SK-N-SH (cell line): ENCODE results near the gene LILRB5. TPM values are rescaled to one million over a fixed set of nuclear protein-coding genes. Genes with fewer than 3 reads are reported as not detected.
"Not testable (repeated sequence)": the region's sequence is repeated elsewhere in the genome, so short reads cannot be mapped to it uniquely, and the experiment has no call there.

Source experiments
- CTCF ChIA-PET: fragments of 300-600, 350-600 bp; formaldehyde crosslinking; extraction: SDS; loops from one replicate; lab custom pipeline; 2021; lab: Yijun Ruan, JAX
- POLR2A ChIA-PET: fragments of 350-600 bp; sonication (Branson Sonifier 250); formaldehyde crosslinking; extraction: SDS; loops from one replicate; lab custom pipeline; 2020; ENCODE audit warnings: antibody characterized with exemption, inconsistent platforms; lab: Yijun Ruan, JAX
- DNase-seq: peaks from one replicate; pipeline ENCODE4 v3.0.0; 2012
- H2AFZ ChIP-seq: fragments of 200-600 bp; sonication (generic); 2 replicates; pipeline ENCODE4 v1.8.1; 2016; ENCODE audit warnings: antibody characterized with exemption, mild to moderate bottlenecking, low read depth
- H3F3A ChIP-seq: fragments of 200-600 bp; sonication (generic); replicated peaks from 2 replicates; pipeline ENCODE3; 2016; ENCODE audit warnings: antibody characterized with exemption, mild to moderate bottlenecking; ENCODE audit not compliant: insufficient read depth
- H3K27ac ChIP-seq, 2 experiments: fragments of 200-500 bp in 1 of 2; fragments of 200-600 bp in 1 of 2; sonication (Bioruptor generic) in 1 of 2; sonication (generic), shearing (Covaris generic) in 1 of 2; 2 replicates each; pipeline versions ENCODE4 v1.5.1 to v1.6.1; 2014 to 2016; ENCODE audit warnings: low read depth in 2 of 2, inconsistent platforms in 1 of 2, low read length in 1 of 2, mild to moderate bottlenecking in 1 of 2, mixed read lengths in 1 of 2
- H3K27me3 ChIP-seq: fragments of 200-600 bp; sonication (generic), shearing (Covaris generic); 2 replicates; pipeline ENCODE4 v1.6.1; 2016; ENCODE audit warnings: mixed run types; ENCODE audit not compliant: insufficient read depth
- H3K36me3 ChIP-seq, 2 experiments: fragments of 200-500 bp in 1 of 2; fragments of 200-600 bp in 1 of 2; sonication (Bioruptor generic) in 1 of 2; sonication (generic) in 1 of 2; replicated peaks in 1 of 2; 2 replicates each; pipeline versions ENCODE3 to v1.5.1; 2014 to 2016; ENCODE audit warnings: low read length in 1 of 2, mild to moderate bottlenecking in 1 of 2; ENCODE audit not compliant: insufficient read depth in 2 of 2, control insufficient read depth in 1 of 2
- H3K4me1 ChIP-seq, 2 experiments: fragments of 200-500 bp in 1 of 2; fragments of 200-600 bp in 1 of 2; sonication (Bioruptor generic) in 1 of 2; sonication (generic), shearing (Covaris generic) in 1 of 2; 2 replicates each; pipeline versions ENCODE4 v1.5.1 to v1.6.1; 2014 to 2016; ENCODE audit warnings: low read depth in 1 of 2, low read length in 1 of 2, mixed run types in 1 of 2; ENCODE audit not compliant: insufficient read depth in 2 of 2, control insufficient read depth in 1 of 2
- H3K4me2 ChIP-seq: fragments of 200-600 bp; sonication (generic), shearing (Covaris generic); 2 replicates; pipeline ENCODE4 v1.6.1; 2017; ENCODE audit warnings: mixed run types
- H3K4me3 ChIP-seq, 2 experiments: fragments of 200-500 bp in 1 of 2; fragments of 200-600 bp in 1 of 2; sonication (Bioruptor generic) in 1 of 2; sonication (generic), shearing (Covaris generic) in 1 of 2; 2 replicates each; pipeline versions ENCODE4 v1.5.1 to v1.8.1; 2014 to 2016; ENCODE audit warnings: low read depth in 2 of 2, inconsistent platforms in 1 of 2, low read length in 1 of 2, mild to moderate bottlenecking in 1 of 2, mixed read lengths in 1 of 2, moderate library complexity in 1 of 2
- H3K79me2 ChIP-seq: fragments of 200-600 bp; sonication (generic); 2 replicates; pipeline ENCODE4 v1.8.1; 2017; ENCODE audit warnings: mild to moderate bottlenecking; ENCODE audit not compliant: insufficient read depth
- H3K9ac ChIP-seq: fragments of 200-600 bp; sonication (generic); 2 replicates; pipeline ENCODE4 v1.6.1; 2017; ENCODE audit warnings: mixed run types
- H3K9me2 ChIP-seq: fragments of 200-600 bp; sonication (generic); 2 replicates; pipeline ENCODE4 v1.6.1; 2017; ENCODE audit warnings: mixed run types
- H3K9me3 ChIP-seq: fragments of 200-600 bp; sonication (generic); 2 replicates; pipeline ENCODE4 v1.6.1; 2017; ENCODE audit warnings: mixed run types, mild to moderate bottlenecking, moderate library complexity
- H4K20me1 ChIP-seq: fragments of 200-600 bp; sonication (generic); 2 replicates; pipeline ENCODE4 v1.6.1; 2017; ENCODE audit warnings: mild to moderate bottlenecking, mixed run types; ENCODE audit not compliant: insufficient read depth
- MEF2A ChIP-seq: IDR thresholded peaks from 2 replicates; pipeline ENCODE4 v1.4.0; 2012; ENCODE audit warnings: low read depth, borderline replicate concordance
- MXI1 ChIP-seq: IDR thresholded peaks from 2 replicates; pipeline ENCODE4 v1.6.1; 2012; ENCODE audit warnings: mild to moderate bottlenecking, low read depth, low read length, improper control_type of control experiment
- RXRA ChIP-seq: IDR thresholded peaks from 2 replicates; pipeline ENCODE4 v1.4.0; 2012; ENCODE audit warnings: low read depth, mild to moderate bottlenecking, borderline replicate concordance
- SIN3A ChIP-seq: IDR thresholded peaks from 2 replicates; pipeline ENCODE4 v1.6.1; 2012; ENCODE audit warnings: low read depth, mild to moderate bottlenecking, low read length, moderate library complexity, borderline replicate concordance
- TAF1 ChIP-seq: IDR thresholded peaks from 2 replicates; pipeline ENCODE4 v1.6.1; 2012; ENCODE audit warnings: low read depth, mild to moderate bottlenecking, low read length, moderate library complexity, borderline replicate concordance
- TCF12 ChIP-seq: IDR thresholded peaks from 2 replicates; pipeline ENCODE4 v1.4.0; 2012
- TEAD4 ChIP-seq: IDR thresholded peaks from 2 replicates; pipeline ENCODE4 v1.4.0; 2012; ENCODE audit warnings: mild to moderate bottlenecking, borderline replicate concordance; ENCODE audit not compliant: insufficient read depth
- WGBS: methylation state at CpG from one replicate; pipeline ENCODE4 v1.1.6; 2017; ENCODE audit warnings: low lambda C conversion rate; 5-methylcytosine and 5-hydroxymethylcytosine counted together
- polyA plus RNA-seq, 3 experiments: library from polyadenylated mRNA; depleted of rRNA; stranded (reverse); fragments of >200 nt; gene quantifications; 2 replicates each; pipeline ENCODE4 v1.2.3, GENCODE V29; 2012
- TF ChIP-seq, protein P1 (sequence below): IDR thresholded peaks from 2 replicates; pipeline ENCODE4 v1.4.0; 2012; ENCODE audit warnings: low read depth, borderline replicate concordance
- TF ChIP-seq, protein P2 (sequence below): IDR thresholded peaks from 2 replicates; pipeline ENCODE4 v1.6.1; 2012; ENCODE audit warnings: mild to moderate bottlenecking, low read depth, low read length, moderate library complexity
- TF ChIP-seq, protein P3 (sequence below): fragments of 200-600 bp; sonication (generic); IDR thresholded peaks from 2 replicates; pipeline ENCODE4 v1.6.1; 2017; ENCODE audit warnings: antibody characterized with exemption, mild to moderate bottlenecking, moderate library complexity
- TF ChIP-seq, protein P4 (sequence below): fragments of 150-350 bp; IDR thresholded peaks from 2 replicates; pipeline ENCODE4 v1.6.1; 2017; ENCODE audit warnings: antibody characterized with exemption, low read length, low read depth, borderline replicate concordance

LILRB5 gene
- polyA plus RNA-seq, 1 of the 3 experiments (the other 2 are of a cell fraction) = not detected

DNA sequence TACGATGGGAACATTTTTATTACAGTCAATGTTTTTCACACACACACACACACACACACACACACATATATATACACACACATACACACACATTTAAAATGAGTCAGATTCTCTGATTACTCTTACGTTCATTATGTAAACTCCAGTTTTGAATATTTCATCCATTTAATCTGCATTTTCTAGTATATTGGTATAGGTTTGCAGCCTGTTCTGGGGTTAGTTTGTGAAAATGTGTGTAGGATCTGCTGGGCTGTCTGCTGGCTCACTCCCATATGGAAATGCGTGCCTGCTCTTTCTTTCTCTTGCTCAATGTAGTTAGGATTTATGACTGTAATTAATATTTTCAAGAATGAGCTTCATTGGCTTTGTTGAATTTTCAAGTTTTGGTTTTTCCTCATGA, 16.7 kb upstream of the LILRB5 start:
- DNase-seq = no peak
- TF ChIP-seq, protein P1, sequence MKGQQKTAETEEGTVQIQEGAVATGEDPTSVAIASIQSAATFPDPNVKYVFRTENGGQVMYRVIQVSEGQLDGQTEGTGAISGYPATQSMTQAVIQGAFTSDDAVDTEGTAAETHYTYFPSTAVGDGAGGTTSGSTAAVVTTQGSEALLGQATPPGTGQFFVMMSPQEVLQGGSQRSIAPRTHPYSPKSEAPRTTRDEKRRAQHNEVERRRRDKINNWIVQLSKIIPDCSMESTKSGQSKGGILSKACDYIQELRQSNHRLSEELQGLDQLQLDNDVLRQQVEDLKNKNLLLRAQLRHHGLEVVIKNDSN = no peak
- TF ChIP-seq RXRA (no peak), TCF12 (no peak), MXI1 (no peak), SIN3A (no peak), MEF2A (no peak), TAF1 (no peak), TEAD4 (no peak)
- TF ChIP-seq, protein P2, sequence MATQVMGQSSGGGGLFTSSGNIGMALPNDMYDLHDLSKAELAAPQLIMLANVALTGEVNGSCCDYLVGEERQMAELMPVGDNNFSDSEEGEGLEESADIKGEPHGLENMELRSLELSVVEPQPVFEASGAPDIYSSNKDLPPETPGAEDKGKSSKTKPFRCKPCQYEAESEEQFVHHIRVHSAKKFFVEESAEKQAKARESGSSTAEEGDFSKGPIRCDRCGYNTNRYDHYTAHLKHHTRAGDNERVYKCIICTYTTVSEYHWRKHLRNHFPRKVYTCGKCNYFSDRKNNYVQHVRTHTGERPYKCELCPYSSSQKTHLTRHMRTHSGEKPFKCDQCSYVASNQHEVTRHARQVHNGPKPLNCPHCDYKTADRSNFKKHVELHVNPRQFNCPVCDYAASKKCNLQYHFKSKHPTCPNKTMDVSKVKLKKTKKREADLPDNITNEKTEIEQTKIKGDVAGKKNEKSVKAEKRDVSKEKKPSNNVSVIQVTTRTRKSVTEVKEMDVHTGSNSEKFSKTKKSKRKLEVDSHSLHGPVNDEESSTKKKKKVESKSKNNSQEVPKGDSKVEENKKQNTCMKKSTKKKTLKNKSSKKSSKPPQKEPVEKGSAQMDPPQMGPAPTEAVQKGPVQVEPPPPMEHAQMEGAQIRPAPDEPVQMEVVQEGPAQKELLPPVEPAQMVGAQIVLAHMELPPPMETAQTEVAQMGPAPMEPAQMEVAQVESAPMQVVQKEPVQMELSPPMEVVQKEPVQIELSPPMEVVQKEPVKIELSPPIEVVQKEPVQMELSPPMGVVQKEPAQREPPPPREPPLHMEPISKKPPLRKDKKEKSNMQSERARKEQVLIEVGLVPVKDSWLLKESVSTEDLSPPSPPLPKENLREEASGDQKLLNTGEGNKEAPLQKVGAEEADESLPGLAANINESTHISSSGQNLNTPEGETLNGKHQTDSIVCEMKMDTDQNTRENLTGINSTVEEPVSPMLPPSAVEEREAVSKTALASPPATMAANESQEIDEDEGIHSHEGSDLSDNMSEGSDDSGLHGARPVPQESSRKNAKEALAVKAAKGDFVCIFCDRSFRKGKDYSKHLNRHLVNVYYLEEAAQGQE = no peak
- TF ChIP-seq, protein P3, sequence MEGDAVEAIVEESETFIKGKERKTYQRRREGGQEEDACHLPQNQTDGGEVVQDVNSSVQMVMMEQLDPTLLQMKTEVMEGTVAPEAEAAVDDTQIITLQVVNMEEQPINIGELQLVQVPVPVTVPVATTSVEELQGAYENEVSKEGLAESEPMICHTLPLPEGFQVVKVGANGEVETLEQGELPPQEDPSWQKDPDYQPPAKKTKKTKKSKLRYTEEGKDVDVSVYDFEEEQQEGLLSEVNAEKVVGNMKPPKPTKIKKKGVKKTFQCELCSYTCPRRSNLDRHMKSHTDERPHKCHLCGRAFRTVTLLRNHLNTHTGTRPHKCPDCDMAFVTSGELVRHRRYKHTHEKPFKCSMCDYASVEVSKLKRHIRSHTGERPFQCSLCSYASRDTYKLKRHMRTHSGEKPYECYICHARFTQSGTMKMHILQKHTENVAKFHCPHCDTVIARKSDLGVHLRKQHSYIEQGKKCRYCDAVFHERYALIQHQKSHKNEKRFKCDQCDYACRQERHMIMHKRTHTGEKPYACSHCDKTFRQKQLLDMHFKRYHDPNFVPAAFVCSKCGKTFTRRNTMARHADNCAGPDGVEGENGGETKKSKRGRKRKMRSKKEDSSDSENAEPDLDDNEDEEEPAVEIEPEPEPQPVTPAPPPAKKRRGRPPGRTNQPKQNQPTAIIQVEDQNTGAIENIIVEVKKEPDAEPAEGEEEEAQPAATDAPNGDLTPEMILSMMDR = no peak
- TF ChIP-seq, protein P4, sequence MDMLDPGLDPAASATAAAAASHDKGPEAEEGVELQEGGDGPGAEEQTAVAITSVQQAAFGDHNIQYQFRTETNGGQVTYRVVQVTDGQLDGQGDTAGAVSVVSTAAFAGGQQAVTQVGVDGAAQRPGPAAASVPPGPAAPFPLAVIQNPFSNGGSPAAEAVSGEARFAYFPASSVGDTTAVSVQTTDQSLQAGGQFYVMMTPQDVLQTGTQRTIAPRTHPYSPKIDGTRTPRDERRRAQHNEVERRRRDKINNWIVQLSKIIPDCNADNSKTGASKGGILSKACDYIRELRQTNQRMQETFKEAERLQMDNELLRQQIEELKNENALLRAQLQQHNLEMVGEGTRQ = no peak
- ChIA-PET POLR2A (no interaction called here), CTCF (no interaction called here)
- Histone ChIP-seq H4K20me1 (no peaks in the 10 kb centered on the region), H3K9ac (no peak overlapping the region), H3K36me3 (no peaks in the 10 kb centered on the region), H3K27me3 (peaks cover 57% of the 10 kb centered on the region), H3K4me2 (no peak overlapping the region), H3K9me3 (no peaks in the 10 kb centered on the region), H2AFZ (no peak overlapping the region), H3K27ac (no peak overlapping the region), H3K4me1 (no peaks in the 10 kb centered on the region), H3K79me2 (no peaks in the 10 kb centered on the region), H3K9me2 (no peaks in the 10 kb centered on the region), H3F3A (no peaks in the 10 kb centered on the region), H3K4me3 (no peak overlapping the region)
- 20% methylated on average over 3 of the region's 3 CpGs for WGBS

DNA sequence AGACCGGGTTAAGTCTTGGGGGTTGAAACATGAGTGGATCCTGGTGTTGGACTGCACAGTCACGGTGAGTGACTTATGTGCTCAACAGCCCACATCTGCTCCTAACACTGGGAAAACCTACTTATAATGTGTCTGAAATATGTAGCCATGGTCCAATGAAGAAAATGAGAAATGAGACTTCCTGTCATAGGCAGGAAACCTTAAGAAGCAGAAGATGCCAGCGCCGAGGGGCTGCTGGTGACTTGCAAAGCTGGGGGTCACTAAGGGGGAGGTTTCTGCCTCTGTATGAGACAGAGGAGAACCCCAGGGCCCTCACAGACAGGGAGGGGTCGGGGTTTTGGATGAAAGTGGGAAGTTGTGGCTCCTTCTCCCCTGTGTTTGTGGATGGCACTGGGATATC, 15.1 kb upstream of the LILRB5 start:
- peaks cover 56% of the 10 kb centered on the region for H3K27me3 ChIP-seq
- H3K4me3 ChIP-seq, DNase-seq, H3K9ac ChIP-seq, H3K36me3 ChIP-seq, H3K4me2 ChIP-seq, H3K79me2 ChIP-seq, CTCF ChIA-PET, POLR2A ChIA-PET, H2AFZ ChIP-seq, H3K9me2 ChIP-seq, H3F3A ChIP-seq, H3K4me1 ChIP-seq, H3K27ac ChIP-seq, H3K9me3 ChIP-seq, H4K20me1 ChIP-seq: not testable (repeated sequence)
- 12% methylated on average over 5 of the region's 5 CpGs for WGBS

DNA sequence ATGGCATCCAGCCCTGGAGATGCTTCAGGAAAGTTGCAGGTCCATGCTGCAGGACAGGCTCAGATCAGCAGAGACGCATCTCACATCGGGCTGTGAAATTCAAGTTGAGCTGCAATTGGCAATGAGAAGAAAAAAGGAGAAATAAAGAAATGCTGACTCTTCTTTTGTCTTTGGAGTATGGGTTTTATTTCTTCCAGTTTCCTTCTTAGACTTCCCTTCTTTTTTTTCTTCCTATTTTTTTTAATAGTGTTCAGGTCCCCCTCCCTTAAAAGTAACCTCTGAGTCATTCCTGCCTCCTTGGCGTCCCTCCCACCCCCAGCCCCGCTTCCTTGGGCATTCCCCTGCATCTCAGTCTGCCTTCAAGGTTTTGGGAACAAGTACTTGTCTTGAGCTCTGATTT, 14.5 kb upstream of the LILRB5 start:
- WGBS = 1% methylated on average over 4 of the region's 4 CpGs
- H2AFZ ChIP-seq = not testable (repeated sequence)

More for the DNA sequence above, 14.5 kb upstream of the LILRB5 start:
- H3K36me3 ChIP-seq, H3K27ac ChIP-seq, H3K9me2 ChIP-seq, H4K20me1 ChIP-seq, H3K4me1 ChIP-seq, H3K4me2 ChIP-seq, H3F3A ChIP-seq, DNase-seq, H3K9ac ChIP-seq, H3K4me3 ChIP-seq, POLR2A ChIA-PET, H3K79me2 ChIP-seq, H3K9me3 ChIP-seq: not testable (repeated sequence)
- H3K27me3 ChIP-seq = peaks cover 56% of the 10 kb centered on the region
- CTCF ChIA-PET = interaction anchor here (1.0 kb wide), 1 partner anchor 14 kb away, joined by 3 read pairs; no protein-coding TSS in a partner anchor
